H1 (cell line): ENCODE results near the gene USH2A. TPM values are rescaled to one million over a fixed set of nuclear protein-coding genes. Genes with fewer than 3 reads are reported as not detected.
A peak's percentile ranks its signal among the peaks of the same experiment; 100 is the strongest.

Source experiments
- CTCF ChIA-PET: fragments of 300-600 bp; sonication (Branson Sonifier 250); formaldehyde crosslinking; loops from one replicate; lab custom pipeline; 2021; ENCODE audit not compliant: partially characterized antibody; lab: Charles Lee
- POLR2A ChIA-PET: fragments of 300-600 bp; sonication (Branson Sonifier 250); formaldehyde crosslinking; loops from one replicate; lab custom pipeline; 2021; ENCODE audit warnings: inconsistent platforms; ENCODE audit not compliant: partially characterized antibody; lab: Charles Lee
- DNase-seq, 2 experiments: peaks; one replicate each; pipeline versions ENCODE4 v3.0.0 to v3.0.0-alpha.2; 2010 to 2022; ENCODE audit warnings: low spot score in 2 of 2, low read depth in 1 of 2, mixed read lengths in 1 of 2
- FAIRE-seq: peaks from 2 replicates; lab custom pipeline; 2011; peaks lifted over from hg19 to GRCh38; lab: Jason Lieb, UNC
- H2AFZ ChIP-seq: 2 replicates; pipeline ENCODE4 v1.8.1; 2012; ENCODE audit warnings: low read length, inconsistent platforms
- H2AK5ac ChIP-seq: 2 replicates; pipeline ENCODE4 v1.6.1; 2013; ENCODE audit warnings: low read depth, low read length
- H2BK120ac ChIP-seq: replicated peaks from 2 replicates; pipeline ENCODE3; 2013; ENCODE audit warnings: low read depth, low read length, inconsistent platforms
- H2BK12ac ChIP-seq: 2 replicates; pipeline ENCODE4 v1.6.1; 2013; ENCODE audit warnings: low read depth, low read length
- H2BK15ac ChIP-seq: 2 replicates; pipeline ENCODE4 v1.6.1; 2013; ENCODE audit warnings: low read length
- H2BK20ac ChIP-seq: 2 replicates; pipeline ENCODE4 v1.6.1; 2013; ENCODE audit warnings: low read length
- H2BK5ac ChIP-seq: 2 replicates; pipeline ENCODE4 v1.6.1; 2013; ENCODE audit warnings: low read depth, low read length
- H3K14ac ChIP-seq: 2 replicates; pipeline ENCODE4 v1.6.1; 2013; ENCODE audit warnings: inconsistent platforms; ENCODE audit not compliant: insufficient read length
- H3K18ac ChIP-seq: 2 replicates; pipeline ENCODE4 v1.6.1; 2013; ENCODE audit warnings: low read length; ENCODE audit errors: extremely low read depth
- H3K23ac ChIP-seq: 2 replicates; pipeline ENCODE4 v1.6.1; 2013; ENCODE audit warnings: inconsistent platforms; ENCODE audit not compliant: insufficient read length
- H3K23me2 ChIP-seq: 2 replicates; pipeline ENCODE4 v1.6.1; 2013; ENCODE audit warnings: low read depth, low read length
- H3K27ac ChIP-seq: 2 replicates; pipeline ENCODE4 v1.6.1; 2011; ENCODE audit warnings: low read depth, low read length, inconsistent platforms
- H3K27me3 ChIP-seq, 4 experiments: replicated peaks in 1 of 4; 1 replicate in 1 of 4; 2 replicates in 3 of 4; pipeline versions ENCODE4 v1.6.1 to v1.8.1; 2011 to 2013; ENCODE audit warnings: low read length in 3 of 4, mild to moderate bottlenecking in 3 of 4, inconsistent platforms in 2 of 4, mixed read lengths in 2 of 4, moderate library complexity in 1 of 4; ENCODE audit not compliant: control insufficient read depth in 3 of 4, insufficient read depth in 3 of 4; ENCODE audit errors: extremely low read depth in 1 of 4
- H3K36me3 ChIP-seq, 4 experiments: 2 replicates each; pipeline versions ENCODE4 v1.6.1 to v1.8.1; 2011 to 2013; ENCODE audit warnings: mild to moderate bottlenecking in 4 of 4, low read length in 3 of 4, moderate library complexity in 2 of 4, control low read depth in 1 of 4, inconsistent platforms in 1 of 4; ENCODE audit not compliant: insufficient read depth in 4 of 4, control insufficient read depth in 2 of 4
- H3K4ac ChIP-seq: replicated peaks from 2 replicates; pipeline ENCODE3; 2013; ENCODE audit warnings: low read length, low read depth, mixed read lengths, inconsistent platforms; ENCODE audit not compliant: insufficient read length
- H3K4me1 ChIP-seq, 4 experiments: replicated peaks in 1 of 4; 1 replicate in 1 of 4; 2 replicates in 3 of 4; pipeline versions ENCODE4 v1.6.1 to v1.8.1; 2011 to 2013; ENCODE audit warnings: low read length in 3 of 4, inconsistent platforms in 2 of 4, mixed read lengths in 1 of 4; ENCODE audit not compliant: insufficient read depth in 4 of 4, control insufficient read depth in 3 of 4
- H3K4me2 ChIP-seq, 2 experiments: 2 replicates each; pipeline versions ENCODE4 v1.6.1 to v1.8.1; 2011 to 2013; ENCODE audit warnings: low read depth in 2 of 2, low read length in 2 of 2, control low read depth in 1 of 2, inconsistent platforms in 1 of 2, mild to moderate bottlenecking in 1 of 2; ENCODE audit not compliant: insufficient read depth in 1 of 2
- H3K4me3 ChIP-seq, 4 experiments: fragments of 200-600, 300-600 bp in 1 of 4; sonication (generic), shearing (Covaris generic), sonication (Bioruptor Twin) in 1 of 4; 2 replicates each; pipeline versions ENCODE4 v1.5.1 to v1.8.1; 2011 to 2016; ENCODE audit warnings: low read length in 4 of 4, low read depth in 3 of 4, control low read depth in 2 of 4, inconsistent platforms in 2 of 4, mild to moderate bottlenecking in 2 of 4, mixed read lengths in 1 of 4, moderate library complexity in 1 of 4; ENCODE audit not compliant: insufficient read depth in 2 of 4; ENCODE audit errors: extremely low read depth in 1 of 4
- H3K56ac ChIP-seq: replicated peaks from 2 replicates; pipeline ENCODE3; 2013; ENCODE audit warnings: low read depth, mild to moderate bottlenecking, mixed read lengths, low read length, inconsistent platforms; ENCODE audit not compliant: insufficient read length
- H3K79me1 ChIP-seq: 2 replicates; pipeline ENCODE4 v1.6.1; 2013; ENCODE audit warnings: low read depth, low read length, control low read depth
- H3K79me2 ChIP-seq, 2 experiments: 2 replicates each; pipeline versions ENCODE4 v1.6.1 to v1.8.1; 2012 to 2013; ENCODE audit warnings: low read length in 2 of 2, mild to moderate bottlenecking in 2 of 2, inconsistent platforms in 1 of 2; ENCODE audit not compliant: insufficient read depth in 2 of 2, control insufficient read depth in 1 of 2
- H3K9ac ChIP-seq, 4 experiments: replicated peaks in 1 of 4; 1 replicate in 1 of 4; 2 replicates in 3 of 4; pipeline versions ENCODE4 v1.6.1 to v1.8.1; 2011 to 2013; ENCODE audit warnings: low read depth in 3 of 4, low read length in 3 of 4, control low read depth in 2 of 4, mild to moderate bottlenecking in 2 of 4, moderate library complexity in 2 of 4, inconsistent platforms in 1 of 4; ENCODE audit errors: extremely low read depth in 1 of 4
- H3K9me3 ChIP-seq, 2 experiments: 2 replicates each; pipeline versions ENCODE4 v1.6.1 to v1.8.1; 2012 to 2013; ENCODE audit warnings: mild to moderate bottlenecking in 2 of 2, moderate library complexity in 2 of 2, control low read depth in 1 of 2, inconsistent platforms in 1 of 2, low read depth in 1 of 2, low read length in 1 of 2, mixed read lengths in 1 of 2; ENCODE audit not compliant: insufficient read depth in 2 of 2
- H4K20me1 ChIP-seq, 2 experiments: replicated peaks in 1 of 2; 2 replicates each; pipeline versions ENCODE3 to v1.8.1; 2011 to 2013; ENCODE audit warnings: inconsistent platforms in 2 of 2, low read length in 2 of 2, mild to moderate bottlenecking in 1 of 2; ENCODE audit not compliant: insufficient read depth in 2 of 2, control insufficient read depth in 1 of 2
- H4K5ac ChIP-seq: 2 replicates; pipeline ENCODE4 v1.6.1; 2013; ENCODE audit warnings: low read length, low read depth, mixed read lengths, inconsistent platforms; ENCODE audit not compliant: insufficient read length
- H4K8ac ChIP-seq: 2 replicates; pipeline ENCODE4 v1.8.0; 2013; ENCODE audit warnings: mild to moderate bottlenecking, moderate library complexity, low read length, inconsistent platforms; ENCODE audit not compliant: insufficient read depth; ENCODE audit errors: extremely low read depth
- H4K91ac ChIP-seq: replicated peaks from 2 replicates; pipeline ENCODE3; 2013; ENCODE audit warnings: low read length, mixed read lengths, inconsistent platforms; ENCODE audit not compliant: insufficient read length
- CBX8 ChIP-seq: fragments of 300-800, 300-1000 bp; sonication (generic); IDR thresholded peaks from 2 replicates; pipeline ENCODE4 v1.7.1; 2016; ENCODE audit warnings: low read depth, low read length, borderline replicate concordance
- CREB1 ChIP-seq: IDR thresholded peaks from 2 replicates; pipeline ENCODE4 v1.6.1; 2012; ENCODE audit warnings: inconsistent platforms
- CTBP2 ChIP-seq: IDR thresholded peaks from 2 replicates; pipeline ENCODE4 v1.7.0; 2011; ENCODE audit warnings: borderline replicate concordance, mild to moderate bottlenecking, moderate library complexity, mixed read lengths, low read length; ENCODE audit not compliant: insufficient read depth, insufficient read length
- GABPA ChIP-seq: IDR thresholded peaks from 2 replicates; pipeline ENCODE4 v1.6.1; 2011; ENCODE audit warnings: mild to moderate bottlenecking, low read length, moderate library complexity, borderline replicate concordance; ENCODE audit not compliant: insufficient read depth
- GTF2F1 ChIP-seq: IDR thresholded peaks from 2 replicates; pipeline ENCODE4 v1.6.1; 2012; ENCODE audit warnings: low read depth, low read length, improper control_type of control experiment, borderline replicate concordance
- HDAC2 ChIP-seq, 2 experiments: fragments of 300-600 bp in 1 of 2; sonication (generic) in 1 of 2; IDR thresholded peaks; 2 replicates each; pipeline ENCODE4 v1.6.1; 2011 to 2012; ENCODE audit warnings: low read depth in 2 of 2, low read length in 2 of 2, mild to moderate bottlenecking in 2 of 2, moderate library complexity in 2 of 2, borderline replicate concordance in 1 of 2, inconsistent platforms in 1 of 2
- HDAC6 ChIP-seq: IDR thresholded peaks from one replicate; pipeline ENCODE4 v1.7.1; 2012; ENCODE audit warnings: low read depth, mild to moderate bottlenecking, inconsistent platforms, low read length, moderate library complexity
- KDM5A ChIP-seq: fragments of 200-600 bp; IDR thresholded peaks from 2 replicates; pipeline ENCODE4 v1.7.1; 2012; ENCODE audit warnings: mild to moderate bottlenecking, low read length, inconsistent platforms, mixed read lengths
- MAFK ChIP-seq: IDR thresholded peaks from 2 replicates; pipeline ENCODE4 v1.6.1; 2012; ENCODE audit warnings: low read depth, mild to moderate bottlenecking, improper control_type of control experiment, low read length
- TCF12 ChIP-seq: IDR thresholded peaks from 2 replicates; pipeline ENCODE4 v1.6.1; 2011; ENCODE audit warnings: low read depth, mild to moderate bottlenecking, low read length
- polyA plus RNA-seq, 7 experiments: library from polyadenylated mRNA; depleted of rRNA in 3 of 7; stranded (reverse) in 5 of 7; unstranded in 2 of 7; fragments of >200 nt in 5 of 7; fragments of 200-250 nt in 2 of 7; gene quantifications; 1 replicate in 5 of 7; 2 replicates in 1 of 7; 4 replicates in 1 of 7; pipeline versions ENCODE4 v1.2.1 to v1.2.3, GENCODE V29; 2011 to 2013; ENCODE audit warnings: missing spikeins in 2 of 7, mixed read lengths in 2 of 7
- total RNA-seq: library from RNA; stranded (reverse); fragmentation: NEBNext Ultra II Directional; extraction: Animal tissue kit (Norgen Biotek cat#: 25700); gene quantifications from 2 replicates; pipeline ENCODE4 v1.2.1, GENCODE V29; 2021

USH2A gene
- total and polyA plus RNA-seq, 2 of the 8 experiments (the other 6 are each of a cell fraction or from before 2014, with no cell fraction given) = 0.02 to 0.17 TPM

DNA sequence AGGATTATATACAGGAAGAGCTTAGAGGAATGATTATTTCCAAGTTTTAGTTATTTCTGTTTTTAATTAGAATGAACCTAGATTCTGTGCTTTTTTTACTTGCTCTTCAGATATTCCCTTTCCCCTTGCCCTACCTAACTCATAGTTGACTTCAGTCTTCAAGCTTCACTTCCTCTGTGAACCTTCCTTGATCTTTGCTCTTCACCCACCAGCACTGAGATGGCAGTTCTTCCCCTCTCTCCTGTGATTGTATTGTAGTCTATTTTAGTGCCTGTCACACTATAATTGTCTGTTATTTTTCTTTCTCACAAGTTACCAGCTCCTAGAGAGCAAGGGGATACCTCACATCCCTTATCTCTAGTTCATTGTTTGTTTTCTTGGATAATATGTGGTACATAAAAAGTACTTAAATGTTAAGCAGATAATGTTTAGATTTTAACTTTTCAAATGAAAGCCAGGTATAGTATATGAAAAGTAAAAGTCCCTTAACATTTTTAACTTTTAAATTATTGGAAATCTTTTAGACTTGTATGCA is 822.9 kb downstream of the USH2A start:
- H2AFZ ChIP-seq = no peak overlapping the region
- no peak overlapping the region for H3K23ac ChIP-seq
- CTCF ChIA-PET = interaction anchor here (0.6 to 1.3 kb wide), 4 partner anchors 33 to 850 kb away, joined by 3 read pairs; no protein-coding TSS in a partner anchor

More for the DNA sequence above, 822.9 kb downstream of the USH2A start:
- Histone ChIP-seq H3K79me2 (no peaks in the 10 kb centered on the region), H3K9me3 (no peaks in the 10 kb centered on the region), H3K27me3 (no peaks in the 10 kb centered on the region), H3K18ac (no peak overlapping the region), H3K4me3 (no peak overlapping the region), H4K91ac (peak overlapping the region; percentile 22), H3K23me2 (no peaks in the 10 kb centered on the region), H3K4me2 (no peak overlapping the region), H2BK15ac (no peak overlapping the region), H3K27ac (no peak overlapping the region), H3K36me3 (peaks cover 0 to 34% (median 1%) of the 10 kb centered on the region in 4 experiments; a peak in 4 of 8 replicates), H2BK12ac (no peak overlapping the region), H4K20me1 (no peaks in the 10 kb centered on the region), H3K4me1 (peaks cover 0 to 3% (median 0%) of the 10 kb centered on the region in 4 experiments; a peak in 3 of 7 replicates), H3K9ac (no peak overlapping the region), H4K8ac (no peak overlapping the region), H3K56ac (no peak overlapping the region), H2AK5ac (no peak overlapping the region), H2BK20ac (no peak overlapping the region), H2BK120ac (no peak overlapping the region), H4K5ac (no peak overlapping the region), H3K4ac (no peak overlapping the region), H2BK5ac (no peak overlapping the region), H3K79me1 (no peaks in the 10 kb centered on the region), H3K14ac (no peak overlapping the region)
- no peak for FAIRE-seq
- no peak for DNase-seq
- TF ChIP-seq CBX8 (no peak), MAFK (no peak), TCF12 (no peak), GABPA (no peak), GTF2F1 (no peak), HDAC2 (IDR thresholded peaks at IDR 0.05; ENCODE audit: borderline replicate concordance in 1 of 2, low read depth in 2 of 2, low read length in 2 of 2) (no peak), HDAC6 (no peak), CTBP2 (no peak), KDM5A (no peak), CREB1 (no peak)
- POLR2A ChIA-PET = interaction anchor here (0.7 to 2.1 kb wide), 2 partner anchors 12 to 17 kb away, joined by 4 to 5 read pairs; no protein-coding TSS in a partner anchor
